Posterior cingulate gyrus (tissue), 11 donors: ENCODE results near the gene COX20.
A peak's percentile ranks its signal among the peaks of the same experiment; 100 is the strongest.
"Not testable (repeated sequence)": the region's sequence is repeated elsewhere in the genome, so short reads cannot be mapped to it uniquely, and the experiment has no call there.

Source experiments
- DNase-seq, 10 donors: peaks; one replicate each; pipeline versions ENCODE4 v3.0.0 to v3.0.0-alpha.2; 2020 to 2021; ENCODE audit warnings: mixed read lengths in 3 of 10
- intact Hi-C: fragments of 100-400 bp; cut with DNase I; formaldehyde crosslinking; loops from one replicate; pipeline ENCODE4 v1.15.1; 2023

Gene COX20

DNA sequence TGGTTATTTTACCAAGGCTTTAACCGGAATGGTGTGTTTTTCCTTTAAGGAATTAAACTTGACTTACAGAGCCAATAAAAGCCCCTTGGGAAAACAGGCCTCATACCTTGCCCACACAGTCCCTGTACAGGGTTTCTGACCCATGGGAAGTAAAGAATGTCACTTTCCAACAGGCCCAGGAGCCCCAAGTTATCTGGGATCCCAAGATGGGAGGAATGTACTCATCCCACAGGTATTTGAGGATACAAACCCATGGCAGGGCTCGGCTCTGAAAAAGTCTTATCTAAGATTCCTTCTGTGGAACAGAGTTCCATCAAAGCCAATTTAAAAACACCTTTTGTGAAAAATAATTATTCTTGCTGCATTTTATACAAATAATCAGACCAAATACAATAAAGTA is 15.3 kb upstream of the COX20 start:
- DNase-seq, result no peak
- intact Hi-C loops, result no loop called here

DNA sequence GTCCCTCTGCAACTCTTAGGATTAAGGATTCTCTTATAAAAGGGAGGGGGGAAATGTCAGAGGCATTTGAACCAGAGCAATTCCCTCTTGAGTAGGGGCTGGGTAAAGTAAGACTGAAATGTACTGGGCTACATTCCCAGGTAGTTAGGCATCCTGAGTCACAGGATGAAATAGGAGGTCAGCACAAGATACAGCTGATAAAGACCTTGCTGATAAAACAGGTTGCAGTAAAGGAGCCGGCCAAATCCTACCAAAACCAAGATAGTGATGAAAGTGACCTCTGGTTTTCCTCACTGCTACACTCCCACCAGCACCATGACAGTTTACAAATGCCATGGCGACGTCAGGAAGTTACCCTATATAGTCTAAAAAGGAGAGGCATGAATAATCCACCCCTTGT is 14.3 kb upstream of the COX20 start:
- DNase-seq, result no peak
- intact Hi-C loops, result no loop called here

DNA sequence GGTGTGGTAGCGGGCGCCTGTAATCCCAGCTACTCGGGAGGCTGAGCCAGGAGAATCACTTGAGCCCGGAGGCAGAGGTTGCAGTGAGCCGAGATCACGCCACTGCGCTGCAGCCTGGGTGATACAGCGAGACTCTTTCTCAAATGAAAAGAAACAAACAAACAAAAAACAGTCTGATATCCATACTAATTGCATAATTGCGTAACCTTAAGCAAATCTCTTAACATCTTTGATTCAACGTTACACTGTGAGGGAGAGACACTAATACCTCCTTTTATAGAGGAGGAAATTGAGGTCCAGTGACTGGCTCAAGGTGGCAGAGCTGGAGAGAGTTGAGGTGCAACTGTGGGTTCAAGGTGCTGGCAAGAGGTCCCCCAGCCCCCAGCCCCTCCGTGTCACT is 12.6 kb upstream of the COX20 start:
- DNase-seq, result no peak
- intact Hi-C loops, result no loop called here

GRCh38 chr1:244826712-244827111 is 8.7 kb upstream of the COX20 start:
- intact Hi-C loops, result no loop called here
- no peak for DNase-seq

DNA sequence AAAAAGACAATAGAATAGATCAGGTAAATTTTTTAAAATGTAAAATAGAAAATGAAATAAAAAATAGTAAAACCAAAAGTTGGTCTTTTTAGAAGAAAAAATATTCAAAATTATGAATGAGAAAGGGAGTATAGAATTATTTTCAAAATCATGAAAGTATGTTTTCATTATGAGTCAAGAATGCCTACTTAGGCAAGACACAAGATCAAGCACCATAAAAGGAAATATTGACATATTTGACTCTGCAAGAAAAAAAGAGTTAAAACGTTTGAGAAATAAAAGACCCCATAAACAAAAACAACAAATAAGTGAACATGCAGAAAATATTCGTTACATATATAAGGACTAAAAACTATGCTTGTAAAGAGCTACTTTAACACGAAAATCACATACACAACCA is 4.8 kb upstream of the COX20 start:
- no peak for DNase-seq
- intact Hi-C loops, result loop anchor here (10.0 kb wide), 1 partner anchor 176 kb away; the partner anchor contains the start of gene DESI2

- intact Hi-C loops, result loop anchor here (10.0 kb wide), 1 partner anchor 178 kb away; the partner anchor contains the start of gene DESI2
- DNase-seq, result not testable (repeated sequence)
Observed at GRCh38 chr1:244833260-244833659, 2.2 kb upstream of the COX20 start.

DNA sequence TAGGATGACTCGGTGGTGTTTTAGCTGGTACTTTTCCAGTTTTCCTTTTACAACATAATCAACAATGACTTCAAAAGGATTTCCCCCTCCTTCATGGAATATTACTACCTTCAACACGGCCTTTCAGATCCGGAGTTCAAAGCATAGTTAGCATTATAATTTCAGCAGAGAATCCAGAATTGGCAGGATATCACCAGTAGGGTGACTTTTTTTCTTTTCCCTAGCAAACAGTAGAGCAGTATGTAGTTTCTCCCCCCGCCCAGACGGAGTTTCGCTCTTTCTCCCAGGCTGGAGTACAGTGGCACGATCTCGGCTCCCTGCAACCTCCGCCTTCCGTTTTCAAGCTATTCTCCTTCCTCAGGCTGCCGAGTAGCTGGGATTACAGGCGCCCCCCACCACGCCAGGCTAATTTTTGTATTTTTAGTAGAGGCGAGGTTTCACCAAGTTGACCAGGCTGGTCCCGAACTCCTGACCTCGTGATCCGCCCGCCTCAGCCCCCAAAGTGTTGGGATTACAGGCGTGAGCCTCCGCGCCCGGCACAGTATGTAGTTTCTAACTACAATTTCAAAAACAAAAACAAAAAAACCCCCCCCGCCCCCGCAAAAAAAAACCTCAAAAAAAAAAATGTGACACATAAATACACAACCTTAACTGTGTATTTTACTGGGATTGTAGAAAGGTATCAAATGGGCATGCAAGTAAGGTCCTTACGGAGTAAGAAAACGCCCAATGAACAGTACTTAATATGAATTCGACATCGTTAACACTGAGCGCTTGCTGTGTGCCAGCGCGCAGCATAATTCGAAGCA is 1.5 kb upstream of the COX20 start:
- intact Hi-C loops, result loop anchor here (2.0 to 10.0 kb wide), 2 partner anchors 179 to 209 kb away; partner anchors contain the start of gene DESI2
- peak in 7 of 10 donors; percentile 33 to 92 (median 54) for DNase-seq

DNA sequence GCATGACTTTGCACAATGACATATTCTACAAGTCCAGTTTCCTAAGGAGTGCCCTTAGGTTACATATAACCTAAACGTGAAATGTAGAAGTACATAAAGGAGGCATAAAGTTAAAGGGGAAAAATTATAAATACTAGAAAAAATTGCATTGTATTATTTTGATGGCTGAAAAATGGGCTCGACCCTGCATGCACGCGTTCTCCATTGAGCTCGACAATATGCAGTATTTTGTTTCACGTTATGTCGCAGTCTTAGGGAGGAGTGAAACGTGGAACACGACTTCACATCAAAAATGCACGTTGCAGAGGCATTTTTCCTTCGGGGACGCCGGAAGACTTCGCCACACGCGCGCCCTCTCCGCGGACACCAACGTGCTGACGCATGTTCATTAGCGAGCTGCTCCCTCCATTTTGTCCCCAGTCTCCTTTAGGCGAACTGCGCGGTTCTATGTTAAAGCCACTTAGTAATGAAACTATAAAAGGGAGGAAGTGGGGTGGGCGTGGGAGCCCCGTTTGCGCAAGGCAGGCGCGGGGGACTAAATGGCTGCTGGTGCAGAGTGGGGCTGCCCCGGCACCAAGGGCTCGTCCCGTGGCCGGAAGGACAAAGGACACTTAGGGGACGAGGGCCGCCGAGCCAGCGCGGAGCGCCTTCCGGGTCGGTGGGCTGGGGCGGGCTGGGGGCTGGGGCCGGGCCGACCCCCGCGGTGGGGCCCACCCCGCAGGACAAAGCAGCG is 749 bp upstream of the COX20 start:
- intact Hi-C loops, result loop anchor here (1.0 to 10.0 kb wide), 4 partner anchors 29 to 208 kb away; partner anchors contain the start of gene DESI2
- DNase-seq, result peak; percentile 72 to 98 (median 83)

GRCh38 chr1:244836135-244836521 is 670 bp downstream of the COX20 start:
- intact Hi-C loops, result loop anchor here (10.0 kb wide), 1 partner anchor 181 kb away; the partner anchor contains the start of gene DESI2
- DNase-seq, result no peak

DNA sequence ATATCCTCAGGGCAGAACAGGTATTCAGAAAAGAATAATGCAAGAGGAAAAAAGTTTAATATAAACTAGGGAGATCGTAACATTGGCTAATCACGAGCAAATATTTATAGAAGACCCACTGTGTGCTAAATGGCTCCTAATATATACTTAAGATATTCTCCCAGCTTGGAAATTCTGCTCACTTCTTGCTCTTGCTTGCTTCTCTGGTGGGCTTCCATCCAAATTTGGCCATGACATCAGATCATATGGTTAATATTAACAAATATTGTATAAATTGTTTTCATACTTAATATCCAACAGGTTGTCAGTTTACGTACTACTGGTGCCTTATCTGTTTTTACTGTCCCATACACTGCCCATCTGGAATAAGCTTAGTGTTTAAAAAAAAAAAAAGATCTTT is 1.1 kb downstream of the COX20 start:
- no peak for DNase-seq
- intact Hi-C loops, result loop anchor here (10.0 kb wide), 1 partner anchor 182 kb away; the partner anchor contains the start of gene DESI2

DNA sequence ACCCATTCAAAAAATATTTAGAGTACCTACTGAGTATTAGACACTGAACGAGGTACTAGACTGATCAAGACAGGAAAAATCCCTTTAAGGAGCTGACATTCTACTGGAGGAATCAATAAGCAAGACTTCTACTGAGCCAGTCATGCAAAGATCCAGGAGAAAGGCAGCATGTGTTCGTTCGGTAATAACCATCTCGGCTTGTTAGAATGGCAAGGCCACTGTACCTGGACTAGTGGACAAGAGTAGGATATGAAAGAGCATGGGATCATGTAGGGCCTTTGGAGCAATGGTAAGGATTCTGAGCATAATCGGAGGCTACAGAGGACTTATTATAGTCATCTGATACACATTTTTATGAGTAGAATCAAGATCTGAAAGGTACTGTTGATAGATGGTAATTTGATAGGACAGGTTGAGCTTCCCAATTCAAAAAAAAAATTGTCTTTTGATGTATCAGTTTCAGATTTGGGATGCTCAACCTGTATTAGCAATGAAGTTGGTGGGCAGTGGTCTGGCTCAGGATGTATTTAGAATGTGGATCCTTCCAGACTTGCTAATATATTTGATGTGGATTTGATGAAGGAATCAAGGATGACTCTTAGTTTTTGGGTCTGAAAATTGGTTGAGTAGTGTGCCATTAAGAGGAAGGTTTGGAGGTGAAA is 2.3 kb downstream of the COX20 start:
- intact Hi-C loops, result loop anchor here (10.0 kb wide), 1 partner anchor 183 kb away; the partner anchor contains the start of gene DESI2
- no peak for DNase-seq

DNA sequence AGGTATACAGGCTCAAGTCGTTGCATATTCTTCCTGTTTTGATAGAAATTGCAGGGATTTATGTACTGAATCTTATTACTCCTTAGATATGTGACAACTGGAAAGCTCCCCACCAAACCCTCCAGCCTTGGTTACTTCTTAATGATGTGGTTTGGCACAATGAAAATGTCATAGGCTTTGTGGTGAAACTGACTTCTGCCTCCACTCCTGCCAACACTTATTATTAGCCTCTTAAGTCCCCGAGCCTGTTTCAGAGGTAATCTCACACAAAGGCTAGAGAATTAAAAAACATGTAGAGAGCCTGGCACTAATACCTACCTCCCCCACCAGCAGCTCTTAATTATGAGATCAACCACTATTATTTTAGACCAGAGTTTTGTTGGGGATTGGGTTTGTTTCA is 4.2 kb downstream of the COX20 start:
- no peak for DNase-seq
- intact Hi-C loops, result loop anchor here (10.0 kb wide), 1 partner anchor 185 kb away; the partner anchor contains the start of gene DESI2

DNA sequence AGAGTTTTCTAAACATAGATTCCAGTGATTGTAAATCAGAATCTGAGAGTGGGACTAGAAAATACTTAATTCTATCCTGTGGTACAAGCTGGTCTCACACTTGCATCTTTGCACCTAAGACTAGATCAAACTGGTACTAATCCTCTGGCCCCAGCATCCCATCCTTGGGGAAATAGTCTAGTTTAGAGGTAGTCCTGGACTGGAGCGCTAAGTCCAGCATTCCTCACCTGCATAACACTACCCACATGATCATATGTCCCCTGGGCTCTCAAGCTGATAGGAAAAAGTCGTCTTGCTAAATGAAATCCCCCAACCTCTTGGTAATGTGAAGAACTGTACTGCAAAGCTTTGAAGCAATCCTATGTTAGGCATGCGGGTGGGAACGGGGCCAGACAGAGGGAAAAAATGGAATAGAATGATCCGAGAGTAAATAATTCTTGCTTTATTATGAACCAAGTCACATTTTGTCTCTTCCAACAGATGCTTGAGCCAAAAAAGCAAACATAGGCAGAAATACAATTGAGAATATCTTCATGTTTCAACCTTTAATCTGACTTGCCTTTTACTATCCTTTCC is 4.8 kb downstream of the COX20 start:
- DNase-seq, result peak in 1 of 10 donors; percentile 66
- intact Hi-C loops, result no loop called here

GRCh38 chr1:244841273-244841927 is 5.9 kb downstream of the COX20 start:
- no peak for DNase-seq
- intact Hi-C loops, result no loop called here

- intact Hi-C loops, result no loop called here
- no peak for DNase-seq
Observed at GRCh38 chr1:244843148-244843978, 7.9 kb downstream of the COX20 start.

- peak in 1 of 10 donors; percentile 55 for DNase-seq
- intact Hi-C loops, result no loop called here
Observed at GRCh38 chr1:244844155-244845121, 9.0 kb downstream of the COX20 start.

- intact Hi-C loops, result no loop called here
- DNase-seq, result no peak
Observed at GRCh38 chr1:244846653-244847052, 11.2 kb downstream of the COX20 start.
